GM23338 (cell line): Measurements from ENCODE around the gene PPP1CC.

Source experiments
- CREB1 ChIP-seq: fragments of 250-450 bp; sonication (Bioruptor Pico); IDR thresholded peaks from 2 replicates; pipeline ENCODE4 v1.5.0; 2020; ENCODE audit warnings: low read depth, mild to moderate bottlenecking, moderate library complexity
- CTCF ChIP-seq, 2 experiments: fragments of 200-600 bp in 1 of 2; sonication (generic) in 1 of 2; conservative IDR thresholded peaks; 2 replicates each; pipeline versions ENCODE4 v1.5.1 to v1.6.1; 2016 to 2017; ENCODE audit warnings: antibody characterized with exemption in 2 of 2, low read depth in 2 of 2, mild to moderate bottlenecking in 2 of 2, moderate library complexity in 1 of 2
- ETS1 ChIP-seq: IDR thresholded peaks from 2 replicates; pipeline ENCODE4 v1.6.1; 2016; ENCODE audit warnings: antibody characterized with exemption
- EZH2 ChIP-seq: fragments of 200-600 bp; sonication (generic); IDR thresholded peaks from one replicate; pipeline ENCODE4 v1.8.0; 2017; ENCODE audit warnings: antibody characterized with exemption, mild to moderate bottlenecking, low read depth; ENCODE audit not compliant: unreplicated experiment
- EZH2phosphoT487 ChIP-seq: fragments of 200-600 bp; sonication (generic); IDR thresholded peaks from one replicate; pipeline ENCODE4 v1.8.1; 2018; ENCODE audit warnings: antibody characterized with exemption; ENCODE audit not compliant: unreplicated experiment
- JUNB ChIP-seq: IDR thresholded peaks from one replicate; pipeline ENCODE4 v1.6.1; 2016; ENCODE audit warnings: antibody characterized with exemption; ENCODE audit not compliant: unreplicated experiment
- NANOG ChIP-seq: IDR thresholded peaks from 2 replicates; pipeline ENCODE4 v1.6.1; 2016; ENCODE audit warnings: antibody characterized with exemption, borderline replicate concordance
- POLR2AphosphoS5 ChIP-seq: IDR thresholded peaks from 2 replicates; pipeline ENCODE4 v1.6.1; 2016; ENCODE audit warnings: antibody characterized with exemption, low read depth
- STAT1 ChIP-seq: IDR thresholded peaks from one replicate; pipeline ENCODE4 v1.6.1; 2016; ENCODE audit warnings: antibody characterized with exemption; ENCODE audit not compliant: unreplicated experiment
- ZNF462 ChIP-seq: fragments of 250-450 bp; sonication (Bioruptor Pico); IDR thresholded peaks from 2 replicates; pipeline ENCODE4 v1.5.0; 2020; ENCODE audit warnings: mild to moderate bottlenecking, moderate library complexity

GRCh38 chr12:110765111-110765510 lies 22.4 kb upstream of the PPP1CC start:
- TF ChIP-seq CTCF (conservative IDR thresholded peaks at IDR 0.05; ENCODE audit: low read depth in 2 of 2) (no peak), POLR2AphosphoS5 (no peak), STAT1 (no peak), EZH2phosphoT487 (no peak), EZH2 (no peak), CREB1 (CRISPR knock-in tag) (no peak), ETS1 (no peak), NANOG (no peak), JUNB (no peak), ZNF462 (CRISPR knock-in tag) (no peak)
